Upper lobe of left lung (tissue), 6 donors: Measurements from ENCODE around the gene NDUFAF8. TPM values are rescaled to one million over a fixed set of nuclear protein-coding genes. Genes with fewer than 3 reads are reported as not detected.

Experiments
- ATAC-seq, 2 donors: fragments of 200-7000 bp; cut with Tn5 transposase; one replicate each; pipeline ENCODE4 v1.9.1; 2022; ENCODE audit warnings: mild to moderate bottlenecking in 2 of 2, moderate library complexity in 2 of 2; ENCODE audit not compliant: low FRiP score in 2 of 2
- DNase-seq, 2 donors: peaks; one replicate each; pipeline ENCODE4 v3.0.0-alpha.2; 2019 to 2020
- H3K27ac ChIP-seq, 4 donors: fragments of 200-600 bp; sonication (generic); one replicate each; pipeline ENCODE4 v1.5.1; 2016 to 2019
- H3K27me3 ChIP-seq, 4 donors: fragments of 200-600 bp; sonication (generic); one replicate each; pipeline ENCODE4 v1.5.1; 2017 to 2019
- H3K36me3 ChIP-seq, 4 donors: fragments of 200-600 bp; sonication (generic); one replicate each; pipeline ENCODE4 v1.5.1; 2016 to 2019
- H3K4me1 ChIP-seq, 4 donors: fragments of 200-600 bp; sonication (generic); one replicate each; pipeline ENCODE4 v1.5.1; 2018 to 2019
- H3K4me3 ChIP-seq, 4 donors: fragments of 200-600 bp; sonication (generic); one replicate each; pipeline ENCODE4 v1.5.1; 2017 to 2019; ENCODE audit warnings: mild to moderate bottlenecking in 2 of 4, moderate library complexity in 1 of 4
- H3K9me3 ChIP-seq, 4 donors: fragments of 200-600 bp; sonication (generic); one replicate each; pipeline ENCODE4 v1.5.1; 2018 to 2019
- EP300 ChIP-seq, 4 donors: sonication (generic); formaldehyde crosslinking; IDR thresholded peaks; one replicate each; pipeline ENCODE4 v1.5.1; 2017; ENCODE audit warnings: antibody characterized with exemption in 4 of 4, control low read depth in 2 of 4
- POLR2A ChIP-seq, 4 donors: fragments of 450-650 bp; IDR thresholded peaks; one replicate each; pipeline ENCODE4 v1.5.1; 2016 to 2017; ENCODE audit warnings: antibody characterized with exemption in 4 of 4, mild to moderate bottlenecking in 2 of 4
- POLR2AphosphoS5 ChIP-seq, 2 donors: sonication (generic); formaldehyde crosslinking; IDR thresholded peaks; one replicate each; pipeline ENCODE4 v1.5.1; 2017; ENCODE audit warnings: antibody characterized with exemption in 2 of 2
- WGBS, 2 donors: methylation state at CpG; one replicate each; pipeline ENCODE4 v1.1.5; 2017 to 2018; 5-methylcytosine and 5-hydroxymethylcytosine counted together
- total RNA-seq, 6 donors: library from RNA; depleted of rRNA in 4 of 6; stranded (reverse); fragments of >200 nt in 4 of 6; gene quantifications; one replicate each; pipeline versions ENCODE4 v1.1.0 to v1.2.1, GENCODE V29; 2016 to 2021
- TF ChIP-seq, protein P1 (sequence below), 6 experiments: fragments of 450-650 bp in 4 of 6; fragments of 200-600 bp in 2 of 6; sonication (generic) in 2 of 6; IDR thresholded peaks; one replicate each; pipeline ENCODE4 v1.5.1; 2016 to 2019; ENCODE audit warnings: antibody characterized with exemption in 6 of 6
- donor health status: DM: no; HTN: no; CAD: no; lungs with moderate emphysema.
- donor health status: DM: no; HTN: yes; CAD: no; lungs with severe emphysema.

Gene NDUFAF8
- total RNA-seq, 6 donors from 2014 or later, result 19.6 to 38.1 (median 33.6) TPM

DNA sequence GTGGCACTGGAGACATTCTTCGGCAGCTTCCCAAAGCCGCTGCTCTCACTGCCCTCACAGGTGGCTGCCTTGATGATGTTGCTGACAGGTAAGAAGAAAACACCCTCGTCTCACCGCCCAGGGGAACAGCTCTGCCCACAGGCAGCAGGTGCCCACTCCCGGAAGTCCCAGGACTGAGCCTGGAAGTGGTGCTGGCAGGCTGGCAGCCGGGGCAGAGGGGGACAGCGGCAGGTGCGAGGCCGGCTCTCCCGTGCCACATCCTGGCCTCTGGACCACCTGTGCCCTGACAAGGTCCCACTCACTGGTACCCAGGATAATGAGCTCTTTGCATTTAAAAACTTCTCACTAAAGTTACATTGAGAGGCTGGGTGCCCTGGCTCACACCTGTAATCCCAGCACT lies 36.8 kb upstream of the NDUFAF8 start:
- H3K36me3 ChIP-seq, result peaks cover 0 to 14% (median 5%) of the 10 kb centered on the region in 4 donors
- 97 to 100% methylated on average over 4 to 10 of the region's 10 CpGs for WGBS, 2 donors
- peaks cover 4 to 31% (median 19%) of the 10 kb centered on the region in 4 donors for H3K4me1 ChIP-seq
- DNase-seq (peak in 1 of 2 donors; percentile 69), ATAC-seq (no peak)
- H3K4me3 ChIP-seq, result no peak overlapping the region
- H3K27ac ChIP-seq, result no peak overlapping the region
- H3K27me3 ChIP-seq, result no peaks in the 10 kb centered on the region
- TF ChIP-seq EP300 (IDR thresholded peaks at IDR 0.05) (no peak), POLR2AphosphoS5 (IDR thresholded peaks at IDR 0.05) (no peak), POLR2A (IDR thresholded peaks at IDR 0.05) (no peak)
- TF ChIP-seq, protein P1, sequence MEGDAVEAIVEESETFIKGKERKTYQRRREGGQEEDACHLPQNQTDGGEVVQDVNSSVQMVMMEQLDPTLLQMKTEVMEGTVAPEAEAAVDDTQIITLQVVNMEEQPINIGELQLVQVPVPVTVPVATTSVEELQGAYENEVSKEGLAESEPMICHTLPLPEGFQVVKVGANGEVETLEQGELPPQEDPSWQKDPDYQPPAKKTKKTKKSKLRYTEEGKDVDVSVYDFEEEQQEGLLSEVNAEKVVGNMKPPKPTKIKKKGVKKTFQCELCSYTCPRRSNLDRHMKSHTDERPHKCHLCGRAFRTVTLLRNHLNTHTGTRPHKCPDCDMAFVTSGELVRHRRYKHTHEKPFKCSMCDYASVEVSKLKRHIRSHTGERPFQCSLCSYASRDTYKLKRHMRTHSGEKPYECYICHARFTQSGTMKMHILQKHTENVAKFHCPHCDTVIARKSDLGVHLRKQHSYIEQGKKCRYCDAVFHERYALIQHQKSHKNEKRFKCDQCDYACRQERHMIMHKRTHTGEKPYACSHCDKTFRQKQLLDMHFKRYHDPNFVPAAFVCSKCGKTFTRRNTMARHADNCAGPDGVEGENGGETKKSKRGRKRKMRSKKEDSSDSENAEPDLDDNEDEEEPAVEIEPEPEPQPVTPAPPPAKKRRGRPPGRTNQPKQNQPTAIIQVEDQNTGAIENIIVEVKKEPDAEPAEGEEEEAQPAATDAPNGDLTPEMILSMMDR (IDR thresholded peaks at IDR 0.05), result no peak
- H3K9me3 ChIP-seq, result no peaks in the 10 kb centered on the region

- Histone ChIP-seq H3K9me3 (no peaks in the 10 kb centered on the region), H3K36me3 (peaks cover 0 to 14% (median 5%) of the 10 kb centered on the region in 4 donors)
- no peak for TF ChIP-seq EP300 (IDR thresholded peaks at IDR 0.05)
- TF ChIP-seq POLR2A (IDR thresholded peaks at IDR 0.05), result no peak
- TF ChIP-seq, protein P1 (IDR thresholded peaks at IDR 0.05), result no peak
- no peak for TF ChIP-seq POLR2AphosphoS5 (IDR thresholded peaks at IDR 0.05)
Measured at GRCh38 chr17:81203136-81203535, 36.0 kb upstream of the NDUFAF8 start.

DNA sequence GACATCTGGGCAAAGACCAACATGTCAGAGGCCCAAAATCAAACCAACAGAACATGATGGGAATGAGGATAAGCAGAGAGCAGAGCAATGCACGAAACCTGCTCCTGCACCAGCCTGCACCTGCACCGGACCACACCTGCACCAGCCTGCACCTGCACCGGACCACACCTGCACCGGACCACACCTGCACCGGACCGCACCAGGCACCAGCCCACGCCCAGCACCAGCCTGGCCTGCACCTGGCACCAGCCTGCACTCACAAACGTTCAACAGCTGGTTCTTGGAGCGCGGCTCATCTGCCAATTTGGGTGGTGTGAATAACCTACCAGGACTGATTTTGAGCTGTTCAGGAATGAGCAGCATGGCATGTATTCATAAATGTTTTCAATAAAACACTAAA lies 34.5 kb upstream of the NDUFAF8 start:
- H3K27ac ChIP-seq, result no peak overlapping the region
- peaks cover 0 to 10% (median 5%) of the 10 kb centered on the region in 4 donors for H3K4me1 ChIP-seq
- ATAC-seq (no peak), DNase-seq (peak in 1 of 2 donors; percentile 54)
- no peaks in the 10 kb centered on the region for H3K9me3 ChIP-seq
- no peaks in the 10 kb centered on the region for H3K27me3 ChIP-seq
- no peak overlapping the region for H3K4me3 ChIP-seq
- WGBS, 2 donors, result 84 to 93% methylated on average over 9 to 10 of the region's 10 CpGs
- H3K36me3 ChIP-seq, result peaks cover 0 to 14% (median 5%) of the 10 kb centered on the region in 4 donors
- TF ChIP-seq POLR2A (IDR thresholded peaks at IDR 0.05), result no peak
- TF ChIP-seq, protein P1 (IDR thresholded peaks at IDR 0.05), result no peak
- no peak for TF ChIP-seq POLR2AphosphoS5 (IDR thresholded peaks at IDR 0.05)

More at GRCh38 chr17:81203136-81203535, 36.0 kb upstream of the NDUFAF8 start:
- ATAC-seq (no peak), DNase-seq (peak in 1 of 2 donors; percentile 76)
- 92 to 95% methylated on average over 15 to 20 of the region's 20 CpGs for WGBS, 2 donors
- H3K27ac ChIP-seq, result no peak overlapping the region
- H3K4me1 ChIP-seq, result peaks cover 4 to 23% (median 14%) of the 10 kb centered on the region in 4 donors
- H3K27me3 ChIP-seq, result no peaks in the 10 kb centered on the region
- no peak overlapping the region for H3K4me3 ChIP-seq

GRCh38 chr17:81206166-81206565 lies 33.0 kb upstream of the NDUFAF8 start:
- no peaks in the 10 kb centered on the region for H3K27me3 ChIP-seq
- DNase-seq, result no peak
- H3K4me3 ChIP-seq, result no peak overlapping the region
- H3K36me3 ChIP-seq, result peaks cover 0 to 14% (median 5%) of the 10 kb centered on the region in 4 donors
- no peak overlapping the region for H3K27ac ChIP-seq
- no peaks in the 10 kb centered on the region for H3K9me3 ChIP-seq
- WGBS, 2 donors, result 93 to 94% methylated on average over 4 of the region's 4 CpGs
- TF ChIP-seq POLR2AphosphoS5 (IDR thresholded peaks at IDR 0.05) (no peak), POLR2A (IDR thresholded peaks at IDR 0.05) (no peak), EP300 (IDR thresholded peaks at IDR 0.05) (no peak)
- TF ChIP-seq, protein P1 (IDR thresholded peaks at IDR 0.05), result no peak
- no peak for ATAC-seq
- H3K4me1 ChIP-seq, result no peaks in the 10 kb centered on the region

- no peak for TF ChIP-seq EP300 (IDR thresholded peaks at IDR 0.05)
- TF ChIP-seq POLR2AphosphoS5 (IDR thresholded peaks at IDR 0.05), result no peak
- no peak for TF ChIP-seq POLR2A (IDR thresholded peaks at IDR 0.05)
- TF ChIP-seq, protein P1 (IDR thresholded peaks at IDR 0.05), result no peak
- no peak for ATAC-seq
- Histone ChIP-seq H3K36me3 (peaks cover 0 to 14% (median 5%) of the 10 kb centered on the region in 4 donors), H3K4me3 (no peak overlapping the region), H3K27me3 (no peaks in the 10 kb centered on the region), H3K4me1 (no peaks in the 10 kb centered on the region), H3K27ac (no peak overlapping the region), H3K9me3 (no peaks in the 10 kb centered on the region)
- DNase-seq, result peak in 1 of 2 donors; percentile 74
- 89 to 94% methylated on average over 11 to 12 of the region's 12 CpGs for WGBS, 2 donors
Measured at GRCh38 chr17:81206657-81207056, 32.5 kb upstream of the NDUFAF8 start.
